GM19035 (cell line): ENCODE data around the gene FANCG.

ENCODE experiments used
- ATAC-seq: cut with Tn5 transposase; IDR thresholded peaks from one replicate; pipeline ENCODE4 v1.9.1; 2021; ENCODE audit not compliant: unreplicated experiment

Gene FANCG

GRCh38 chr9:35069020-35069419, 10.7 kb downstream of the FANCG start:
- ATAC-seq = no peak

GRCh38 chr9:35067056-35067455, 12.7 kb downstream of the FANCG start:
- no peak for ATAC-seq

GRCh38 chr9:35060548-35061207, 19.1 kb downstream of the FANCG start:
- ATAC-seq = no peak

- ATAC-seq = no peak
Measured at GRCh38 chr9:35059438-35059837, 20.3 kb downstream of the FANCG start.

GRCh38 chr9:35057271-35057620, 22.5 kb downstream of the FANCG start:
- no peak for ATAC-seq

- ATAC-seq = no peak
Measured at GRCh38 chr9:35056571-35057270, 23.0 kb downstream of the FANCG start.

GRCh38 chr9:35054871-35055644, 24.7 kb downstream of the FANCG start:
- ATAC-seq = no peak

- ATAC-seq = no peak
Measured at GRCh38 chr9:35054185-35054835, 25.4 kb downstream of the FANCG start.

GRCh38 chr9:35051069-35051967, 28.4 kb downstream of the FANCG start:
- ATAC-seq = no peak

- no peak for ATAC-seq
Measured at GRCh38 chr9:35048511-35048910, 31.2 kb downstream of the FANCG start.

GRCh38 chr9:35044071-35044470, 35.7 kb downstream of the FANCG start:
- no peak for ATAC-seq

- no peak for ATAC-seq
Measured at GRCh38 chr9:35042891-35043545, 36.7 kb downstream of the FANCG start.

GRCh38 chr9:35042081-35042604, 37.6 kb downstream of the FANCG start:
- ATAC-seq = no peak

- ATAC-seq = no peak
Measured at GRCh38 chr9:35035851-35036701, 43.7 kb downstream of the FANCG start.

GRCh38 chr9:35033101-35033500, 46.6 kb downstream of the FANCG start:
- ATAC-seq = no peak

GRCh38 chr9:35029852-35030251, 49.9 kb downstream of the FANCG start:
- no peak for ATAC-seq

- no peak for ATAC-seq
Measured at GRCh38 chr9:35029241-35029640, 50.5 kb downstream of the FANCG start.

- no peak for ATAC-seq
Measured at GRCh38 chr9:35028341-35028740, 51.4 kb downstream of the FANCG start.

GRCh38 chr9:35027860-35028259, 51.9 kb downstream of the FANCG start:
- ATAC-seq = no peak
